Stimulated activated CD4-positive, alpha-beta T cell treated with anti-CD3 and anti-CD28 coated beads, TNF-alpha, amount 100 ng/mL, for 1 hour (primary cell): ENCODE measurements around the gene RPS29.
"Not testable (repeated sequence)": the region's sequence is repeated elsewhere in the genome, so short reads cannot be mapped to it uniquely, and the experiment has no call there.

Experiments
- DNase-seq, 3 donors: peaks; one replicate each; pipeline ENCODE4 v3.0.0-alpha.2; 2020; ENCODE audit warnings: low read depth in 3 of 3, low spot score in 1 of 3

RPS29 gene

DNA sequence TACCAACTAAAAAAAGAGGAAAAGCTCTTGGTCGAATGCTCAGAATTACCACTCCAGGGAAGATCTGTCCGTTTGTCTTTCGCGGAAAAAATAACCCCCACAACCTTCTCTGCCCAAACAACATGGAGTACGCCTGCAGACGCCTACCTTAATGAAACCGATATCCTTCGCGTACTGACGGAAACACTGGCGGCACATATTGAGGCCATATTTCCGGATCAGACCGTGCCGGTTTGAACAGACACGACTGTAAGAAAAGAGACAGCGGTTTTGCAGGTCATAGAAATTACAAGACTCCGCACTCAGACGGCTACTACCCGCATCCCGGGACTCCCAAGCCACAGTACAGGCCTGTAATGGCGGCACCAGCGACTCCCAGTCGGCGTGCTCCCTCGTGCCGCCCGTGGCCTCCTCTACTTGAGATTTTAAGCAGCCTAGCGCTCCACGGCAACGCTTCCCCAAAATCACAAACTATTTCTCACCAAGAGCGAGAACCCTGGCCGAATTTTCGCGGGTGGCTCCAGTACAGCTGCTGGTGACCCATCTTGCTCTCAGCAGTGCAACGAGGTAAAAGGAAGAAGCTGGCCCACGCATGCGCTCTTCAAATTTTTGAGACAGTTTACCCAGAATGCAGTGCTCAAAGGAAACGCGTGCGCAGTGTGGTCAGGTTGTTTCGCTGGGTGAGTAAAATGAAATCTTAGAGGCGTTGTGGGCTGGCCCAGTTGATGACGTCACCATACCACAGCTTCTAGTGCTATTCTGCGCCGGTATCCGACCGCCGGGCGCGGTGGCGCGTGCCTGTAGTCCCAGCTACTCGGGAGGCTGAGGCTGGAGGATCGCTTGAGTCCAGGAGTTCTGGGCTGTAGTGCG, at the start of gene RPS29:
Gene RPS29 (minus strand): TSS at position 578 of the 870 bp plus-strand sequence. CDS start 34 bp downstream, at position 544.
- DNase-seq, result peak; percentile 97 to 98 (median 98)

DNA sequence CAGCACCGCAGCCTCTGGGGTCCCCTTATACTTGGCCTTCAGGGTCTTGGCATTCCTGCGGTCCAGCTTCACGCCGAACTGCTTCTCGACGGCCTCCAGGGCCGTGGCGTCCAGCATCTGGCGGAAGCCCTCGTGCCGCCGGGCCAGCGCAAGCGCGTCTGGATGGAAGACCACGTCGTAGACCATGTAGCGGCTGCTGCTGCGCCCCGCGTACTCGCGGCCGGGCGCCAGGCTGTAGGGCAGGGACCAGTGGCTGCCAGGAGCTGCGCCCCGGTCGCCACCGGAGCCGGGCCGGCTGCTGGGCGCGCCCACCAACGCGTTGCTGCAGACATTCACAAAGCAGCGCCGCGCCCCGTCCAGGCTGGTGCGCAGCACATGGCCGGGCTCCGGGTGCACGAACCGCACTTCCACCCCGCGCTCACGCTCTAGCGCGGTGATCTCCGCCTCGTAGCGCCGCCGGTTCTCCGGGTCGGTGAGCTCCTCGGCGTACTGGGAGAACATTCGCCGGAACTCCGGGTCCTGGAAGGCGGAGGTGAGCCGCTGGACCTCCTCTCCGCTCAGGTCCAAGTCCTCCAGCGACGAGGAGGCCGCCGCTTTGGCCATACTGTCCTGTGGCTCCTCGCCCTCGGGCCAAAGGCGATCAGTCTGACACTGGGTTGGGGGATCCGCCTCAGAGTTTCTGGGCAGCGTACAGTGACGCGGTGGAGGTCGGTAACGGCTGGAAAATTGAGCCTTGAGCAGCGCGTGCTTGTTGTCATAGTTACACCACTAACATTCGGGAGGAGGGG, 48.6 kb upstream of the RPS29 start, which contains the start of gene DNAAF2:
Gene DNAAF2 (minus strand): TSS at position 698 of the 788 bp plus-strand sequence. CDS start 95 bp downstream, at position 603.
- DNase-seq, result peak in 2 of 3 donors; percentile 37 to 41

DNA sequence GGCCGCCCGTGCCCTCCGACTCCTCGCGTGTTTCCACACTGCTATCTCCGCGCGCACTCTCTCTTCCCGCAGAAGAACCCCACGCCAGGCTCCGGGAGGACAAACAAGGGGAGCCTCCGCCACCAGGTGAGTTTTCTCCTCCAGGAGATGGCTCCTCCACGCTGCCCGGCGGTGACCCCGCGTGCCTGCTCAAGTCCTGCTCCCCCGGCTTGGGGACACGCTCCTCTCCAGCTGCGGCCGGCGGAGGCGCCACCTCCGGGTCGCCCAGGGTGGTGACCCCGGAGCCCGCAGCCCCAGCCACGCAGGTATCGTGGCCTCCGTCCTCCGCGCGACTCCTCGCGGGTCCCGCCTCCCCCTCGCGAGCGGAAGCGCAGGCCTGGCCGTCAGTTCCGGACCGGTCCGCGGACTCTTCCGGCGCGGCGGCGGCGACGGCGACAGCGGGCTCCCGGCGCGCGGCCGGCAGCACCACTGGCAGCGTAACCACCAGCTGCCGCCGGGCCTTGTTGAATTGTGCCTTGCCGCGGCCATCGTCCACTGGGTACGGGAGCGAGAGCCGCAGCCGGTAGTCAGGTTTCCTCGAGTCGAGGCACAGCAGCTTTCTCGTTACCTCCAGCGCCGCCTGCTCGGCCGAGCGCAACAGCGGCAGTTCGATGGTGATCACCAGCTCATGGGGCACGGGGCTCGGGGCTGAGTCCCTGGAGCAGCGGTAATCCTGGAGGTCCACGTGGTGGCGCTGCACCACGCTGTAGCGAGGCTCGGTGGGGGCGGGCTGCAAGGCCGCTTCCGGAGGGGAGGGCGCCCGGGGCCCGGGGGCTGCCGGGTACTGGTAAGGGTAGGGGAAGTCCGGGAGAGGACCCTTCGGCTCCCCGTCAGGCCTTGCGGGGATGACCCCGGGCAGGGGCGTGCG, 47.7 kb upstream of the RPS29 start:
- DNase-seq, result peak; percentile 85 to 90 (median 88)

DNA sequence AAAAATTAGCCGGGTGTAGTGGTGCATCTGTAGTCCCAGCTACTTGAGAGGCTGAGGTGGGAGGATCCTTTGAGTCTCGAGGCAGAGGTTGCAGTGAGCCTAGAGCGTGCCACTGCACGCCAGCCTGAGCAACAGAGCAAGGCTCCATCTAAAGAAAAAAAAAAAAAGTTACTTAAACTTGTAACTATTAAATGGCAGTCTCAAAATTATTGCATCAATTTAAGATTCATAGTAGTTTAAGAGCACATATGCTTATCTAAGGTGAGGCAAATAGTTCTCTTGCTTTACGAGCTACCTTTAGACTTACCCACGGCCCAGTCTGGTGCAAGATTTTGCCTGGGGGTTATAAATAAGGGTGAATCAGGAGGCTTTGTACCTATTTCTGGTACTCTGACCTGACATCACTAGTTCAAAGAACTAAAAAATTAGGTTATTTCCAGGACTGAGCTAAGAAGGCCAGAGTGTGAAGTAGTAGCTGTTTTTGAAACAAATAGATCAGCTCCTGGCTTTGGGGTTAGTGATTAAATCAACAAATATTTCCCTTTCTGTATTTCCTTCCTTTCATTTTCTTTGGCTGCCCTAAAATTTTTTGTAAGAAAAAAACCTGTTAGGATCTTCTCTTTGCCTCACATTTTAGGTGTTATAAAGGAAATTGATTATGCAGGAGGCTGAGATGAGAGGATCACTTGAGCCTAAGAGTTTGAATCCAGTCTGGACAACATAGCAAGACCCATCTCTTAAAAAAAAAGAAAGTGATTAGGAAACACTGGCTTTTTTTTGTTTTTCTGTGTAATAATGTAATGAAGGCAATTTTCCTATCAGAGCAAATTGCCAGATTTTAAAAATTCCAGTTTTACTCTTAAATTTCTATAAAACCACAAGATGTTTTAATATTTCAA, 38.0 kb upstream of the RPS29 start:
- no peak for DNase-seq

DNA sequence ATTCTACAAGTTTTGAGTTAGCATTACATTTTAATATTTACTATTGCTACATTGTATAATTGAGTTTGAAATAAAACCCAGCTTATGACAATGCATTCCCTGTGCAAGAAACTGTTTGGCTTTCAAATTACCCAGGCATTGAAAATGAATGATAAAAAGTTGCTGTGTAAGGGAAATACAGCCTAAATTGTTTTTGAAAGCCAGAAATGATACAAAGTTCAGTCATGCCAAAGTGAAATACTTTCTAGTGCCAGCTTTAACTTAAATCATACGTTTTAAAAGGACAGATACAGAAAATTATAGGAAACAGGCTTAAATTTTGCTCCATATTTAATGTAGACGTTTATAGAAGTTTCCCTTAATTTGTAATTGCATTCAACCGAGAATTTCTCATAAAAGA, 37.2 kb upstream of the RPS29 start:
- no peak for DNase-seq

DNA sequence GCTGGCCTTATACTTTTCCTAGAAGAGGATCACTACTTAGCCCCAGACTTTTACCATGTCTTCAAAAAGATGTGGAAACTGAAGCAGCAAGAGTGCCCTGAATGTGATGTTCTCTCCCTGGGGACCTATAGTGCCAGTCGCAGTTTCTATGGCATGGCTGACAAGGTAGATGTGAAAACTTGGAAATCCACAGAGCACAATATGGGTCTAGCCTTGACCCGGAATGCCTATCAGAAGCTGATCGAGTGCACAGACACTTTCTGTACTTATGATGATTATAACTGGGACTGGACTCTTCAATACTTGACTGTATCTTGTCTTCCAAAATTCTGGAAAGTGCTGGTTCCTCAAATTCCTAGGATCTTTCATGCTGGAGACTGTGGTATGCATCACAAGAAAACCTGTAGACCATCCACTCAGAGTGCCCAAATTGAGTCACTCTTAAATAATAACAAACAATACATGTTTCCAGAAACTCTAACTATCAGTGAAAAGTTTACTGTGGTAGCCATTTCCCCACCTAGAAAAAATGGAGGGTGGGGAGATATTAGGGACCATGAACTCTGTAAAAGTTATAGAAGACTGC, 35.9 kb upstream of the RPS29 start:
- DNase-seq, result no peak

DNA sequence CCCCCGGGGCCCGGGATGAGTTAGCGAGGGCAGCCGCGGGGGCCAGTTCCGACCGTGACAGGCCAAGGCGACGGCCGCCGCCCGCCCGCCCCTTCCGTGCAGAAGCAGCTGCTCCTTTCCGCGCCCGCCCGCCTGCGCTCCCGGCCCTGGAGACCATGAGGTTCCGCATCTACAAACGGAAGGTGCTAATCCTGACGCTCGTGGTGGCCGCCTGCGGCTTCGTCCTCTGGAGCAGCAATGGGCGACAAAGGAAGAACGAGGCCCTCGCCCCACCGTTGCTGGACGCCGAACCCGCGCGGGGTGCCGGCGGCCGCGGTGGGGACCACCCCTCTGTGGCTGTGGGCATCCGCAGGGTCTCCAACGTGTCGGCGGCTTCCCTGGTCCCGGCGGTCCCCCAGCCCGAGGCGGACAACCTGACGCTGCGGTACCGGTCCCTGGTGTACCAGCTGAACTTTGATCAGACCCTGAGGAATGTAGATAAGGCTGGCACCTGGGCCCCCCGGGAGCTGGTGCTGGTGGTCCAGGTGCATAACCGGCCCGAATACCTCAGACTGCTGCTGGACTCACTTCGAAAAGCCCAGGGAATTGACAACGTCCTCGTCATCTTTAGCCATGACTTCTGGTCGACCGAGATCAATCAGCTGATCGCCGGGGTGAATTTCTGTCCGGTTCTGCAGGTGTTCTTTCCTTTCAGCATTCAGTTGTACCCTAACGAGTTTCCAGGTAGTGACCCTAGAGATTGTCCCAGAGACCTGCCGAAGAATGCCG, 35.1 kb upstream of the RPS29 start:
- peak in 1 of 3 donors; percentile 38 for DNase-seq

DNA sequence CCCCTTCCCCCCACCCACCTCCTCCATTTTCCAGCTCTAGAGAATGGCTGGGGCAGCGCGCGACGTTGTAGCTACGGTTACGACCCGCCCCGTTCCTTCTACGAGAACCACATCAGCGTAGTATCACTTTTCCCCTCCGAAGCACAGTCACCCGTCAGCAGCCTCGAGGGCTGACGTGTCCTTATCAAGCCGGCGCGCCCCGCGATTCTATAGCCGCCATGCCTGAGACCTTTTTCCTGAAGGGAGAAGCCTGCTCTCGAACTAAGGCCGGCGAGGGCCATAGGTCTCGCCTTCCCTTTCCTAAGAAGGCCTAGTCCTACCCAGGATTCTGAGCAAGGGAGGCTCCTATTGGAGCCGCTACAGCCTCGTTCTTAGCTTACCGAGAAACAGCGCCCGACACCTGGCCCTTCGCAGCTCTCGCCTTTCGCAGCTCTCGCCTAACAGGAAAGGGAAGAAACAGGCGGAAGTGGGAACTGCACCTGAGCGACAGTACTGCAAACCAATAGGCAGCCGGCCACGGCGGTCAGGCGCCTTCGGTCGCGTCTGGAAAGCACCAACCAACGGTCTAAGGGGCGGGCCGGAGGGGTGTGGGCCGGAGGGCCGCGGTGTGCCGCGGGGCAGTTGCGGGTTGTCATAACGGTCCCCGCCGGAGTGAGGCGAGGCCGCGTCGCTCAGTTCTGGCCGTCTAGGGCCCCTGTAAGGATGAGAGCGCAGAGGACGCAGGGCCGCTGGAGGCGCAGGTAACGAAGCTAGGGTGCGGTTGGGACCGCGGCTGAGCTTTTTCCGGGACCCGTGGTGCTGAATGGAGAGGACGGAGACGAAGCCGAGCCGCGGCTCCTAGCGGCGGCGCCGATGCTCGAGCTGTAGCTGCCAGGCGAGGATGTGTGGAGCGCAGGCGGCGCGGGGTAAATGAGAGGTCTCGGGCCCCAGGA, 34.3 kb upstream of the RPS29 start, which contains the start of the genes MGAT2 and RPL36AL:
Gene MGAT2 (plus strand): TSS at position 618 of the 932 bp plus-strand sequence. CDS start 470 bp downstream, outside the sequence.
Gene RPL36AL (minus strand): TSS at position 445 of the 932 bp plus-strand sequence. CDS start 1,522 bp downstream, outside the sequence.
- DNase-seq, result peak; percentile 78 to 89 (median 86)

DNA sequence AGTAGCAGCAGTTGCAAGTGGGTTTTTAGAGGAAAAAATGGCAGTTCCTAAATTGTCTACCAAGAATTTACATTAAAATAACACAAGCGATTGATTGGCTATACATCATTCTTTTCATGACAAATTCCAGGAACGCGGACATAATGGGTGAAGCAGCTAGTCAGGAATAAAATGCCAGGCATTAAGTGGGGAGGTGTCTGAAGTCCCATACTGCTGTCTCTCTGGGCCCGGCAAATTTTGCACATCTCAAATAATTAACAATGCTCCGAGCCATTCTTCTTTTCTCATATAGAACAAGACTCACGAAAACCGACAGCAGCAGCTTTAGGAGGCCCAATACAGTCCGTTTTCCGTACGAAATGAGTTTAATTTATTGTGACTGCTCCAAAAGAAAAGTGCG, 33.5 kb upstream of the RPS29 start:
- DNase-seq, result no peak

DNA sequence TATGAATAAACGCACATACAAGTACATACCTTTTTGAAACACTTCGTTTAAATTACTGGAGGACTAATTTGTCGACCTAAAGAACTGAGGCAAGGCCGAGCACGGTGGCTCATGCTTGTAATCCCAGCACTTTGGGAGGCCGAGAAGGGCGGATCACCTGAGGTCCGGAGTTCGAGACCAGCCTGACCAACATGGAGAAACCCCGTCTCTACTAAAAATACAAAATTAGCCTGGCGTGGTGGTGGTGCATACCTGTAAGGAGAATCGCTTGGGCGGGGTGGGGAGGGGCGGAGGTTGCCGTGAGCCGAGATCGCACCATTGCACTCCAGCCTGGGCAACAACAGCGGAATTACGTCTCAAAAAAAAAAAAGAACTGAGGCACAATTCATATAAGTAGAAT, 33.1 kb upstream of the RPS29 start:
- not testable (repeated sequence) for DNase-seq

DNA sequence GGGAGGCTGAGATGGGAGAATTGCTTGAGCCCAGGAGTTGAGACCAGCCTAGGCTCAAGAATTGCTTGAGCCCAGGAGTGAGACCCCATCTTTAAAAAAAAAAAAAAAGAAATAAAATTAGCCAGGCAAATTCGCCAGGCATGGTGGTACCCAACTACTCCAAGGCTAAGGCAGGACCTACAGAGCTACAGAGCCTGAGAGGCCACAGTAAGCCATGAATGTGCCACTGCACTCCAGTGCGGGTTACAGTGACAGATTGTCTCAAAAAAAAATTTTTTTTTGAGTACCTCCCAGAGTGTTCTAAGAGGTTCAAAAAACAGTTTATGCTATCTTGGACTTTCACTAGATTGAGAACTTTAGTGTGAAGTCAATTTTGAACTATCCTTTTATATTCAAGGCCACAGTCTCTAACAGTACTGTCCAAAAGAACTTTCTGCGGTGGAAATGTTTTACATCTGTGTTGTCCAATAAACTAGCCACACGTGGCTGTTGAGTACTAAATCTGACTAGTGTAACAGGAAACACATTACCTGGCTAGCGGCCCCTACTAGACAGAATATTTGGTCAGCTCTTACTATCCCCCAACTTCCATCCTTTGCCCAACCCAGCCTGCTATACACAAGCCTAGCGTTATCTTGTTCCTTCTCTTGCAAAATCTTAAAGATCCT, 31.8 kb upstream of the RPS29 start:
- DNase-seq, result no peak

DNA sequence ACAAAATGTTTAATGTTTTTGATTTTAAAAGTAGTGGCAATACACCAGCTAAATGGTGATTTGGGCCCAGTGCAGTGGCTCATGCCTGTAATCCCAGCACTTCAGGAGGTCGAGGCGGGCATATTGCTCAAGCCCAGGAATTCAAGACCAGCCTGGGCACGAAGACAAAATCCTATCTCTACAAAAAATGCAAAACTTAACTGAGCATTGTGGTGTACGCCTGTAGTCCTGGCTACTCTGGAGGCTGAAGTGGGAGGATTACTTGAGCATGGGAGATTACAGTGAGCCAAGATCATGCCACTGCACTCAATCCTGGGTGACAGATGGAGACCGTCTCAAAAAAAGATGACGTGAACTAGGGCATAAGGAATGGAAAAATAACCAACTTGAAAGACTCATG, 29.6 kb upstream of the RPS29 start:
- no peak for DNase-seq

DNA sequence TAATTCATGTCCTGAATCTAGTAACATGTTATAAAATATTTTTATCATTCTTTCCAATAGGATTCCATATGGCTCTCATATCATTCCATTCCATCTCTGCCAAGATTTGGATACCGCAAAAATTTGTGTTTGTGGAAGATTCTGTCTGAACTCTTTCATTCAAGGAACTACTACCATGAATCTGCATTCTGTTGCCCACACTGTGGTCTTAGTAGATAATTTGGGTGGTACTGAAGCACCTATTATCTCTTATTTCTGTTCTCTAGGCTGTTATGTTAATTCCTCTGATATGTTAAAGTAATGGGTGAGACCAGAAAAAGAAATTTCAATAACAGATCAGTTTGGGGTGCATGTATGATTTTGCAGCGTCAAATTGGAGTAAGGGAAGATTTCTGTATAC, 28.0 kb upstream of the RPS29 start:
- no peak for DNase-seq

DNA sequence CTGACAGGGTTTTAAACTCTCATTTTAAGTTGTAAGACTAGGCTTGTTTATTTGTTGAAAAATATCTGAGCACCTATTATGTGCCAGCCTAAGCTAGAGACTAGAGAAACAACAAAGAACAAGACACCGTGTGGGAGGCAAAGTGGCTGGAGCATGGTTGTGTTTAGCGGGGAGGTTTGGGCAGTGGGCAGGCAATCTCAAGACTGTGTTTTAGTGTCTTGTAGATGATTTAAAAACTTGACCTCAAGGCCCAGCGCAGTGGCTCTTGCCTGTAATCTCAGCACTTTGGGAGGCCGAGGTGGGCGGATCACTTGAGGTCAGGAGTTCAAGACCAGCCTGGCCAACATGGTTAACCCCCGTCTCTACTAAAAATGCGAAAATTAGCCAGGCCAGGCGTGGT, 26.5 kb upstream of the RPS29 start:
- DNase-seq, result no peak

DNA sequence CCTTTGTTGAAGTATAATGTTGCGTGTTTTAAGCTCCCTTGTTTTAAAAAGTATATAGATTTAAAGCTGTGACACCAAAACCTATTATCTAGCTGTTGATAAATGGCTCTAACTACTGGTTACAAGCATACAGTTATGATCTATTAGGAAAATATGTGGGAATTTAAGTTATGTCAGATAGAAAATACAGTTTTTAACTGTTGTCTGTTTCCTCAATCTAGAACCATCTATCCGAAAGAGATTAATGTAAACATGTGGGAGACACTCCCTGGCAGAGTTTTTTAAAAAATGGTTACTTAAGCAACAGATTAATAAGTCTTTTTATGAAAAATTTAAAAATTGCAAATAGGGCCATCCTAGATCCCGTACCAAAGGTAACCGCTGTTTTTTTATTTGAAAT, 26.1 kb upstream of the RPS29 start:
- no peak for DNase-seq

DNA sequence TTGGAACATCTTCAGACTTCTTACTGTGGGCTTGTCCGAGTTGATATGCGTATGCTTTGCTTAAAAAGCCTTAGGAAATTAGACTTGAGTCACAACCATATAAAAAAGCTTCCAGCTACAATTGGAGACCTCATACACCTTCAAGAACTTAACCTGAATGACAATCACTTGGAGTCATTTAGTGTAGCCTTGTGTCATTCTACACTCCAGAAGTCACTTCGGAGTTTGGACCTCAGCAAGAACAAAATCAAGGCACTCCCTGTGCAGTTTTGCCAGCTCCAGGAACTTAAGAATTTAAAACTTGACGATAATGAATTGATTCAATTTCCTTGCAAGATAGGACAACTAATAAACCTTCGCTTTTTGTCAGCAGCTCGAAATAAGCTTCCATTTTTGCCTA, 21.4 kb upstream of the RPS29 start:
- DNase-seq, result no peak
